Gastrocnemius medialis (tissue), 4 donors: Measurements from ENCODE around the gene PCSK6. TPM values are rescaled to one million over a fixed set of nuclear protein-coding genes. Genes with fewer than 3 reads are reported as not detected.

Source experiments
- ATAC-seq, 2 donors: fragments of 150-250 bp; one replicate each; pipeline ENCODE4 v1.9.1; 2016
- DNase-seq, 2 donors: peaks; one replicate each; pipeline ENCODE4 v3.0.0-alpha.2; 2019
- H3K27ac ChIP-seq, 4 donors: fragments of 200-600 bp; sonication (generic); 1 replicate in 1 of 4; 2 replicates in 3 of 4; pipeline ENCODE4 v1.5.1; 2016 to 2018; ENCODE audit warnings: mild to moderate bottlenecking in 2 of 4, moderate library complexity in 1 of 4
- H3K27me3 ChIP-seq, 3 donors: fragments of 200-600 bp; sonication (generic) in 2 of 3; 1 replicate in 1 of 3; 2 replicates in 2 of 3; pipeline versions ENCODE4 v1.5.1 to v1.6.0; 2016 to 2019; ENCODE audit warnings: mild to moderate bottlenecking in 1 of 3, moderate library complexity in 1 of 3
- H3K36me3 ChIP-seq, 2 donors: fragments of 200-600 bp; sonication (generic) in 1 of 2; one replicate each; pipeline ENCODE4 v1.5.1; 2017 to 2018
- H3K4me1 ChIP-seq, 2 donors: fragments of 200-600 bp; sonication (generic) in 1 of 2; one replicate each; pipeline ENCODE4 v1.5.1; 2016 to 2017; ENCODE audit warnings: mild to moderate bottlenecking in 2 of 2
- H3K4me3 ChIP-seq, 4 donors: fragments of 200-600 bp; sonication (generic) in 3 of 4; 1 replicate in 1 of 4; 2 replicates in 3 of 4; pipeline ENCODE4 v1.5.1; 2016 to 2019; ENCODE audit warnings: mild to moderate bottlenecking in 2 of 4
- H3K9me3 ChIP-seq, 3 donors: fragments of 200-600 bp; sonication (generic) in 2 of 3; 1 replicate in 1 of 3; 2 replicates in 2 of 3; pipeline ENCODE4 v1.5.1; 2016 to 2019
- POLR2A ChIP-seq, 2 donors: fragments of 450-650 bp; IDR thresholded peaks; one replicate each; pipeline ENCODE4 v1.6.1; 2017; ENCODE audit warnings: antibody characterized with exemption in 2 of 2, mild to moderate bottlenecking in 2 of 2, moderate library complexity in 2 of 2
- in situ Hi-C, 4 donors: fragments of 200-750 bp; cut with MboI; loops; one replicate each; pipeline versions ENCODE4 v1.15.0 to v1.8.0; 2017; ENCODE audit warnings: low sequenced_read_pairs in 4 of 4
- intact Hi-C: fragments of 100-400 bp; cut with DNase I; formaldehyde crosslinking; loops from one replicate; pipeline ENCODE4 v1.15.1; 2023; ENCODE audit warnings: low total_unique reads
- total RNA-seq, 4 donors: library from RNA; depleted of rRNA; stranded (reverse); fragments of >200 nt; gene quantifications; one replicate each; pipeline versions ENCODE4 v1.1.0 to v1.2.3, GENCODE V29; 2016
- TF ChIP-seq, protein P1 (sequence below), 5 experiments: fragments of 450-650 bp in 3 of 5; fragments of 200-600 bp in 2 of 5; sonication (generic) in 2 of 5; IDR thresholded peaks in 4 of 5; conservative IDR thresholded peaks in 1 of 5; 1 replicate in 4 of 5; 2 replicates in 1 of 5; pipeline ENCODE4 v1.5.1; 2016 to 2019; ENCODE audit warnings: antibody characterized with exemption in 5 of 5, mild to moderate bottlenecking in 3 of 5, moderate library complexity in 3 of 5

The PCSK6 gene
- total RNA-seq, 4 donors from 2014 or later: 12.8 to 46.0 (median 23.6) TPM

DNA sequence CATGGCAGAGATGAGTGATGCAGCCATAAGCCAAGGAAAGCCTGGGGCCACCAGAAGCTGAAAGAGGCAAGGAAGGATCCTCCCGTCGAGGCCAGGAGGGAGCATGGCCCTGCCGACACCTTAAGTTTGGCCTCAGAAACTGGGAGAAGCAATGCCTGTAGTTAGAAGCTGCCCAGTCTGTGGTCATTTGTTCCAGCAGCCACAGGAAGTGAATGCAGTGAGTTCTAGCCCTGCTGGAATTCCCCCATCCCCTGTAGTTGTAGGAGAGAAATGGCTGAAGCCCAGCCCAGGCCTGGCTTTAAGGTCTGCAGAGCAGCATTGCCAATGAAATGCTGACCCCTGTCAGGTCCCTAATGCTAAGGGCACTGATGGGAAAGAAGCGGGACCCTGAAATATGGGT lies 225.5 kb downstream of the PCSK6 start:
- Histone ChIP-seq H3K36me3 (no peaks in the 10 kb centered on the region), H3K27me3 (no peaks in the 10 kb centered on the region), H3K9me3 (no peaks in the 10 kb centered on the region), H3K27ac (no peak overlapping the region), H3K4me3 (no peak overlapping the region), H3K4me1 (peaks cover 0 to 17% of the 10 kb centered on the region in 2 donors)
- in situ Hi-C loops: loop anchor here (5.0 to 25.0 kb wide), 5 partner anchors 247 to 652 kb away; partner anchors contain the start of genes ASB7 (in 2 of the 4), LINS1 (in 2 of the 4) and LRRK1 (in 2 of the 4)
- no peak for TF ChIP-seq POLR2A (IDR thresholded peaks at IDR 0.05)
- TF ChIP-seq, protein P1, sequence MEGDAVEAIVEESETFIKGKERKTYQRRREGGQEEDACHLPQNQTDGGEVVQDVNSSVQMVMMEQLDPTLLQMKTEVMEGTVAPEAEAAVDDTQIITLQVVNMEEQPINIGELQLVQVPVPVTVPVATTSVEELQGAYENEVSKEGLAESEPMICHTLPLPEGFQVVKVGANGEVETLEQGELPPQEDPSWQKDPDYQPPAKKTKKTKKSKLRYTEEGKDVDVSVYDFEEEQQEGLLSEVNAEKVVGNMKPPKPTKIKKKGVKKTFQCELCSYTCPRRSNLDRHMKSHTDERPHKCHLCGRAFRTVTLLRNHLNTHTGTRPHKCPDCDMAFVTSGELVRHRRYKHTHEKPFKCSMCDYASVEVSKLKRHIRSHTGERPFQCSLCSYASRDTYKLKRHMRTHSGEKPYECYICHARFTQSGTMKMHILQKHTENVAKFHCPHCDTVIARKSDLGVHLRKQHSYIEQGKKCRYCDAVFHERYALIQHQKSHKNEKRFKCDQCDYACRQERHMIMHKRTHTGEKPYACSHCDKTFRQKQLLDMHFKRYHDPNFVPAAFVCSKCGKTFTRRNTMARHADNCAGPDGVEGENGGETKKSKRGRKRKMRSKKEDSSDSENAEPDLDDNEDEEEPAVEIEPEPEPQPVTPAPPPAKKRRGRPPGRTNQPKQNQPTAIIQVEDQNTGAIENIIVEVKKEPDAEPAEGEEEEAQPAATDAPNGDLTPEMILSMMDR (IDR thresholded peaks at IDR 0.05 in 4 of 5, conservative IDR thresholded peaks at IDR 0.05 in 1 of 5): no peak
- DNase-seq (no peak), ATAC-seq (no peak)
- intact Hi-C loops: no loop called here

DNA sequence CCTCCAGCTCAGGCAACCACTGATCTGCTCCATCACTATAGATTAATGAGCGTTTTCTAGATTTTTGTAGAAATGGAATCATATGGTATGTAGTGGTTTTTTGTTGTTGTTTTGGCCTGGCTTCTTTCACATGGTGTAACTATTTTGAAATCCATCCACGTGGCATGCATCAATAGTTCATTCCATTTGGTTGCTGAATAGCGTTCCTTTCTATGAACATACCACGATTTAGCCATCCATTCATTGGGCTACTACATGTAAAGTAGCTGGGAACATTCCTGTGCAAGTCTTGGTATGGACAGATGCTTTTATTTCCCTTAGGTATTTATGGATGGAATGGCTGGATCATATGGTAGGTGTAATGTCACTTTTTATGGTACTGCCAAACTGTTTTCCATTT lies 227.0 kb downstream of the PCSK6 start:
- in situ Hi-C loops: loop anchor here (5.0 to 25.0 kb wide), 5 partner anchors 245 to 650 kb away; partner anchors contain the start of genes ASB7 (in 2 of the 4), LINS1 (in 2 of the 4) and LRRK1 (in 2 of the 4)
- ATAC-seq (no peak), DNase-seq (no peak)
- no peaks in the 10 kb centered on the region for H3K27me3 ChIP-seq
- no peak overlapping the region for H3K27ac ChIP-seq
- no peak overlapping the region for H3K4me3 ChIP-seq
- no peaks in the 10 kb centered on the region for H3K9me3 ChIP-seq
- intact Hi-C loops: no loop called here
- no peaks in the 10 kb centered on the region for H3K36me3 ChIP-seq
- TF ChIP-seq, protein P1 (IDR thresholded peaks at IDR 0.05 in 4 of 5, conservative IDR thresholded peaks at IDR 0.05 in 1 of 5): no peak
- TF ChIP-seq POLR2A (IDR thresholded peaks at IDR 0.05): no peak
- H3K4me1 ChIP-seq: peaks cover 0 to 19% of the 10 kb centered on the region in 2 donors

DNA sequence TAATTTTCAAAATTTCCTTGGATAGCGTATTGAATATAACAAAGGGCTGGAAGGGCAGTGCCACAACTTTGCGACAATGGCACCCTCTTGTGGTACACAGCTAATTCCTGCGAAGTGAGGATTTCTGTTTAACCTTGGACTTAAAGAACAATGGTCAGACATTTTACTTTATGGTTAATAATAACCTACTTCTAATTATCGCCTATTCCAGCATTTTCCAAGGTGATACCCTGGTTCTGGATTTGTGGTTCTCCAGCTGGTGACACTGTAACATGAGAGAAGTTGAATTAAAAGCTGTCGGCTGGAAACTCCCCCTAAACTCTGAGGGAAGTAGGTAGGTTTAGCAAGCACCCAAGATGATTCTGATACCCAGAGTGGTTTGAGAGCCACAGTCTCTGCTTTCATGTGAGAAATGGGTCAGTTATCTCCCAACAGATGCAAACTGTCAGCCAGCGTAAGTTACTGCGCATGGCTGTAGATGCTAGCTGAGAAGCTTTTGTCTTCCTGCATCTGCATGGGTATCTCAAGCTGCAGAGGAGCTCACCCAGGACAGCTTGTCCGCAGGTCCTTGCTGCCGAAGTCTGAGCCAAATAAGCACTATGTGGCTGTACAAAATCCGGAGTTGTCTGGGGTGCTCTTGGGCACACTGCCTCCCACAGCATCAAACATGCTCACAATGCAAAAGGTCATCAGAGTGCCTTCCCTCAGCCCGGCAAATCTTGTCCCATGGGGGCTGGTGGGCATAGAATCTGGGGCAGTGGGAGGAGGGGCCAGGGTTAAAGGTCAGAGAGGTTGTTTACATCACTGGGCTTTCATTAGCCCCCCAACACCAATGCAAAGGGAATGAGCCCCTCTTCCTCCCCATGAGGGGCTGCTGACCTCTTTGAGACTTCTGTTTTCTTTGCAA lies 231.0 kb downstream of the PCSK6 start:
- Histone ChIP-seq H3K27me3 (no peaks in the 10 kb centered on the region), H3K27ac (no peak overlapping the region), H3K4me3 (no peak overlapping the region), H3K4me1 (peaks cover 0 to 3% of the 10 kb centered on the region in 2 donors), H3K36me3 (no peaks in the 10 kb centered on the region), H3K9me3 (no peaks in the 10 kb centered on the region)
- intact Hi-C loops (loop anchor here (1.0 to 10.0 kb wide), 5 partner anchors 134 to 914 kb away; partner anchors contain the start of genes ADAMTS17 and LRRK1), in situ Hi-C loops (loop anchor here (5.0 to 25.0 kb wide), 6 partner anchors 166 to 646 kb away; partner anchors contain the start of genes ASB7 (in 2 of the 4), LINS1 (in 2 of the 4) and LRRK1 (in 2 of the 4))
- ATAC-seq (peak; percentile 67 to 82), DNase-seq (peak in 1 of 2 donors; percentile 45)
- TF ChIP-seq POLR2A (IDR thresholded peaks at IDR 0.05): no peak
- TF ChIP-seq, protein P1 (IDR thresholded peaks at IDR 0.05 in 4 of 5, conservative IDR thresholded peaks at IDR 0.05 in 1 of 5): peak; percentile 73 to 86 (median 79)

DNA sequence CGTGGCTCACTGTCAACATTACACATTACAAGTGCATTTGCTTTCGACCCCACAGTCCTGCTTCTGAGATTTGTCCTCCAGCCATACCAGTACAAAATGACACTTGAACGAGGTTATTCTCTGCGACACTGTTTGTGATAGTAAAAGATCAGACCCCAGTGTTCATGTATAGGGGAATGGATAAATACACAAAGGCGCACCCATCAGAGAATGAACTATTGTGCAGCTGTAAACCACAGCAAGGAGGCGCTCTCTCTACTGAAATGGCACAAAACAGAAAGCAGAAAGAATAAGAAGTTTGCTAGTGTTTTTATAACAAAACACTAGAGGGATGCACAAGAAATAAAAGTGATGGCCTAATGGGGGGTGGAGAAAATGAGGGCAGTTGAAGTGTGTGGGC lies 232.8 kb downstream of the PCSK6 start:
- ATAC-seq (no peak), DNase-seq (no peak)
- H3K9me3 ChIP-seq: no peaks in the 10 kb centered on the region
- intact Hi-C loops (loop anchor here (10.0 kb wide), 3 partner anchors 132 to 912 kb away; partner anchors contain the start of genes ADAMTS17 and LRRK1), in situ Hi-C loops (loop anchor here (5.0 to 25.0 kb wide), 6 partner anchors 164 to 644 kb away; partner anchors contain the start of genes ASB7 (in 2 of the 4), LINS1 (in 2 of the 4) and LRRK1 (in 2 of the 4))
- no peak overlapping the region for H3K4me3 ChIP-seq
- no peak overlapping the region for H3K27ac ChIP-seq
- peaks cover 8 to 13% of the 10 kb centered on the region in 2 donors for H3K4me1 ChIP-seq
- TF ChIP-seq, protein P1 (IDR thresholded peaks at IDR 0.05 in 4 of 5, conservative IDR thresholded peaks at IDR 0.05 in 1 of 5): no peak
- TF ChIP-seq POLR2A (IDR thresholded peaks at IDR 0.05): no peak
- no peaks in the 10 kb centered on the region for H3K27me3 ChIP-seq
- no peaks in the 10 kb centered on the region for H3K36me3 ChIP-seq
